HG03378 (cell line): Measurements from ENCODE around the gene MVB12B.

Experiments
- ATAC-seq: cut with Tn5 transposase; IDR thresholded peaks from one replicate; pipeline ENCODE4 v1.9.1; 2021; ENCODE audit warnings: mild to moderate bottlenecking, moderate library complexity; ENCODE audit not compliant: unreplicated experiment

MVB12B gene

DNA sequence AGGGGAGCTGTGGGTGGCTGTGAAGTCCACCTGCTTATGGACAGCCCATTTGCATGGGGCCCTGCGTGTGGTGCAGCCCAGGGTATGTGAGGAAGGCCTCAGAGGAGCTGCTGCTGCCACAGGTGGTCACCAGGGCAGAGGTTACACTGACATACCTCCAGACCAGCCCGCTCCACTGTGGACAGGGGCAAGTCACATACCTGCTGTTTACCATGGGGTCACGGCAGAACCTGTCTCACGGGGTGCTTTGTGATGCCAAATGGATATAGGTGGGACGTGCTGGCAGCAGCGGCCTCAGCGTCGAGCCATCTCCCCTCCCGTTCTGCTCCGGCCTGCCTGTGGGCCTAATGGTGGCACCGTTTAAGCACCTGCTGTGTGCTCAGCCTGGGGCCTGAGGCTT, 159.6 kb downstream of the MVB12B start:
- ATAC-seq: no peak

DNA sequence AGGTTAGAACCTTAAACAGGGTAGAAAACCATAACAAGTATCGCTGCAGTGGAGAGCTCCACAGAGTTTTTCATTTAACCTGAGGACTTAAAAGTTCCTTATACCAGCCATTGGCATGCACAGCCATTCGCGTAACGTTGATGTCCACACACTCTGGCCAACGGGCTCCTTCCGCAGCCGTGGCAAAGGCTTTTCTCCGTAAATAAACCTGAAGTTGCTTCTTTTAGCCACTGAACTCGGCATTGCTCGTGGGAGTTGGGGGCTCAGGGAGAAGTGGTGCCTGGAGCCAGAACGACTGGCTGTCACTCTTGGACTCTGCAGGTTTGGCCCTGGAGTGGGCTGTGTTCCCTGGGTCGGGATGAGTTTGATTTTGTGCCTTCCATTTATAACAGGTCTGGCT, 161.2 kb downstream of the MVB12B start:
- ATAC-seq: no peak

DNA sequence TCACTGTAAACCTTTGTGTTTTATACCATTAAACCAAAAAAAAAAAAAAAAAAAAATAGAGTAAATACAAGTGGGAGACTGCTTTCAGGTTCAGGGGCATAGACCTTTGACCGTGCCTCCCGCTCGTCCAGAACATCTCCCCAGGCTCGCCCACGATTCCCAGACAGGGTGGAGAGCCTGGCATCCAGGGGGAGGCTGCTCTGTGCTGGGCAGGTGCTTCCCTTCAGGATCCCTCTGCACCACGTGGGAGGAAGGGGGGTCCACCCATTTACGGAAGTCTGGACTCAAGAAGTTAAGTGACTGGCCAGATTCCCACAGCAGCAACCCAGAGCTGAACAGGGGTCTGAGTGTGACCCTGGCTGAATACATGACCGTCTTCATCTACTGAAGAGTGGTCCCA, 161.7 kb downstream of the MVB12B start:
- no peak for ATAC-seq

DNA sequence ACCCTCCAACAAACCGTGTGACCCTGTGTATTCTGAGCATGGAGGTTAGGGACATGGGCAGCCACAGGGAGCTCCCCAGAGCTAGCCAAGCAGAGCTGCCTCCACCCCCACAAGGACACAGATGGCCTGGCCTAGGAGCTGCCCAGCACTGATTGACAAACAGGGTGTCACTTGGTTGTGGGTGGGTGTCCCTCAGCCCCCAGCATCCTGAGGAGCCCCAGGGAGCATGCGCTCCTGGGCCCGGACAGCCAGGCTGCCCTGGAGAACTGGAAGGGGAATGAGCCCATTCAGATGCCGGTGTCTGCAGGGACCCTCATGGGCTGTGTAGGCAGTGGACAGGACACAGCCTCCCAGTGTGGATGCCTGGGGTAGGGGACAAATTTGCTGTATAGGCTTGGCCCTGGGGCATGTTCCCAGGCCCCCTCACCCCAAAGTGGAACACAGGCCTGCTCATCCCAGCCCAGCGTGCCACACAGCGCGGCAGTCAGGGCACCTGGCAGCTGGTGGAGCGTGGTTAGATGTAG, 162.3 kb downstream of the MVB12B start:
- ATAC-seq: no peak

DNA sequence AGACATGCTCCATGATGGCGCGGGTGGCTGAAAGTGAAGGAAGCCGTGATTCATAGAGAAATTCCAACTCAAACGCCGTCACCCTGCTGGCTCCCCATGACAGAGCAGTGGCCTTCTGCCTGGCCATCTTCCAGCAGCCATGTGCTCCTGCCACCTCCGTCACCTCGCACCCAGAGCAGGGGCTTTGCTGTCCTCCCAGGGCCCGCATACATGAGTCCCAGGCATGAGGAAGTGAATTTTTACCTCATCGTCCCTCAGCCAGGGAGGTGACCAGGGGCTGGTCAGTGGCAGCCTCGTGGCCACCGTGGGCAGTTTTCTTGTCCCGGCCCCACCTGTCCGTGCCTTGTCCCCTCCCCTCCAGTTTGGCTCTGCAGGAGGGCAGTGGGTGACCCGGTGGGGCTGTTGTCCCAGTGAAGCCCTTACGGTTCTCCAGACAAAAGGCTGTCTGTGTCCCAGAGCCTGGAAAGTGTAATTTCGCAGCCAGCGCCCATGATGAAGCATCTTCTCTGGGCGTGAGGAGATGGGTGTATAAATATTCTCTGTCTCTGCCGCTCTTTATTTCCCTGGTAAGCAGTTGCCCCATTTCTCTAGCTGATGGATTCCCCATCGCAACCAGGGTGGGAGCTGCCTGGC, 163.1 kb downstream of the MVB12B start:
- ATAC-seq: no peak

DNA sequence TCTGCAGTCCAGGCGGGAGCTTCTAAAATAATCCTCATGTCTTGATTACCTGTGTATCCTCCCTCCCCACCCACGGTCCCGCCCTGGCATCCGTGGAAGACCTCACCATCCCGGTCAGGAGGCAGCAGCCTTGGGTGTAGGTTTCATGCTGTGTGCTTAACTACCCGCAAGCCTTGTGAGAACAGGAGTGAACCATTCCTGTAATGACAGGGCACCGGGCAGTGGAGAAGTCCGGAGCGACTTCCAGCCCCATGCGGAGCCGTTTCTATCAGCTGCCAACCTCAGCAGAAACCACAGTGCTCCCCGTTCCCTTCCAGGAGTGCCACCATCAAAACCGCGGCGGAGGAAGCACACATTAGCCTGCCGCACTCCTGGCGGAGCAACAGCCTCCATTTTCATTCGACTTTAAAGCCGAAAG, 163.6 kb downstream of the MVB12B start:
- no peak for ATAC-seq

DNA sequence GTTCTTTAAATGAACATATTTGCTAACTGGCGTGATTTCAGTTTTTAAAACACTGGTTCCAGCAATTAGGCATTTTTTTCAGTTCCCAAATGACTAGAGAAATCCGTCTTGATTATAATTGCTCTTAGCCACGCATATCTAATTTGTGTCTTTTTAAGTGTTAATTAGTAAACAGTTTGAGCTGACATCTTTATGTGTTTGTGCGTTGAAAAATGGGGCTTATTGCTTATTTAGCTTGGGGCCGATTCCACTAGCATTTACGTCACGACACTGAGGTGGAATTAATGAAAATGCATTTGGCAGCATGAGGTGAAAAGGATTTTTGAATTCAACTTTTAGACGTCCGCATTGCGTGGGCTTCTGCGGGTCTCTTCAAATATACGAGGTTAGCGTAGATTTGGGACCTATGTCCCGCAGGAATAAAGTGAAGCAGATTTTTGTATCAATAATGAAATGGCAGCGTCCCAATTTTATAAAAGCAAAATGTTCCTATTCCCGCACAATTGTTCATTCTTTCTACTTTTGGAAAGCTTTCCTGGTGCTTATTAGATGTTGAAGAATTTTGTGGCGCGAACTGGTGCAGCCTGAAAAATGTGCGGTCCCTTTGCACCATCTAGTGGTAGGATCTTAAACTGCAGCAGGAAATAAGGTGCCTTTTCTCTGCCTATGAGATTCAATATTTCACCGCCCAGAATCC, 164.4 kb downstream of the MVB12B start:
- no peak for ATAC-seq

DNA sequence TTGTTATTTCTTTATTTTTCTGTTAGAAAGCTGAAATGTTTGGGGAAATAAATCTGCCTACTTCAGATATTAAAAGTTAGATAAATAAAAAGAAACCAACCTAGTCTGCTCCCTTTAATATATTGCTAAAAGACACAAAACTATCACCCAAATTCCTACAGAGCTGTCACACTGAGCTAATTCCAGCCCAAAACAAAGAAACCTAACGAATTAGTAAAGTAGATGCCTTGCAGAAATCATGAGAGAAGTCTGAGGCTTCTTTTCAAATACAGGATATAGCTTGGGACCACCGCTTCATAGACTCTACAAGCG, 164.9 kb downstream of the MVB12B start:
- no peak for ATAC-seq

DNA sequence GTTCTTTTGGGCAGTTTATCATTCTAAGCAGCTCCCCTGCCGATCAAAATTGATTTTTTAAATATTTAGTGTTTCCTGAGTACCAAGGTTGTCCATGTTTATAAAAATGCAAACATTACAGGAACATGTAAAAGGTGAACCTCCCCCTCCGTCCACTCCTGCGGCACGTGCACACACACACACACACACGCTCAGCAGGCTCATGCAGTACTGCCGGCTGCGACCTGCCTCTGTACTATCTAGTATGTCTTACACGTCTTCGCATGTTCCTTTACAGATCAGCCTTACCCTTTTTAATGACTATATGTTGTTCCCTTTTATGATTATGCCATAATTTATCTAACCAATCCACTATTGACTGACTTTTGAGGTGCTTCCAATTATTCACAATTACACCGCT, 165.3 kb downstream of the MVB12B start:
- ATAC-seq: no peak

DNA sequence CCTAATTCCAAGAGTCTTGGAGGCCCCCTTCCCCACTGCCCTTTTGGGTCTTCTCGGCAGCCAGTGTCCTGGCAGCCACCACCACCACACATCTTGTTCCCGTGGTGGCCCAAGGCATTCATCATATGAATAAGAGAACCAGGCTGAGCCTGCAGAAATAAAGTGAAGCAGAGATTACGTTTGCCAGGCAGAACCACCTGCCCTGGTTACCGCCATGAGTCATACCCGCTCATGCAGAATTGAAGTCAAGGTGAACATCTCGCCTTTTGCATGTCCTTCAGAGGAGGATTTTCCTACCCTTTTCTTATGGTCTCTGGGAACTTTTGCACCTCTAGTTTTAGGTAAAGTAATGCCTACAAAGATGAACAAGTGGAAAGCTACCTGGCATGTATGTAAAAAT, 167.6 kb downstream of the MVB12B start:
- no peak for ATAC-seq

DNA sequence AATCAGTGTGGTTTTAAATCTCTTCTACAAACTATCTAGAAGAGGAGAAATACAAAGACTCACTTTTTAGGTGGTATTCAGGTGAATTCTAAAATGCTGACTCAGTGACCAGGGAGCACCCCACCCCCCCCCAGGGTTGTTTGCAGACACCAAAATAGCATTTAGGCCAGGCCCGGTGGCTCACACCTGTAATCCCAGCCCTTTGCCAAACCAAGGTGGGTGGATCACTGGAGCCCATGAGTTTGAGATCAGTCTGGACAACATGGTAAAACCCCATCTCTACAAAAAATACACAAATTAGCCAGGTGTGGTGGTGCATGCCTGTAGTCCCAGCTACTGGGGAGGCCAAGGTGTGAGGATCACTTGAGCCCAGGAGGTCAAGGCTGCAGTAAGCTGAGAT, 168.1 kb downstream of the MVB12B start:
- no peak for ATAC-seq

DNA sequence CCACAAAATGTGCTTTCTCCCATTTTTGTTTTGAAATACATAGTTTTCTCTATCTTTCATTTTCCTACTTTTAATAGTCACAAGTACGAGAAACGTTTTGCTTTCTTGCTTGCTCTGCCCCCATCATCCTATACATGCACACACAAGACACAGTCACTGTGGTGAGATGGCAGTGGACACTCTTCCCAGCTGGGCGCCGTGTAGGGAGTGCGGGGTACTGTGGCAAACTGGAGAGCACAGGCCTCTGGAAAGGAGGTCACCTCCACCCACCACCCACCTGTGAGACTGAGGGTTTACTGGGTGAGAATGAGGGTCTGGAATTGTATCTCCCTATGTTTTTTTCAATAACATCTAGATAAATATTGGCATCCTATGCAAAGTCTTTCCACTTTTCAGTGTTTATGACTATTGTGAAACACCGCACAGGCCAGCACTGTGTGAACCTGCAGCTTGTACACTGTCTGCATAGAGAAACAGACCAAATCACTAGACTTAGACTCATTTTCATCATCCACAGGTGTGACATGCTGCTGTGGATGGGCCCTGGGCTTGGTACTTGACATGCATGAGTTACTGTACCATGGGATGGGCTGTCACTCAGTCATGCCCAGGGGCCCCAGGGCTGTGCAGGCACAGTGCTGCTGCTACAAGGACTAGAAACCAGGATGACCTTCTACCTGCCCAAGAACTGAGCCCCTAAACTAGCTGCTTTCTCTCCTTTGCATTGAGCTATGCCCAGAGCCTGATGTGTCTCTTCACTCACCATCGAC, 169.0 kb downstream of the MVB12B start:
- no peak for ATAC-seq

DNA sequence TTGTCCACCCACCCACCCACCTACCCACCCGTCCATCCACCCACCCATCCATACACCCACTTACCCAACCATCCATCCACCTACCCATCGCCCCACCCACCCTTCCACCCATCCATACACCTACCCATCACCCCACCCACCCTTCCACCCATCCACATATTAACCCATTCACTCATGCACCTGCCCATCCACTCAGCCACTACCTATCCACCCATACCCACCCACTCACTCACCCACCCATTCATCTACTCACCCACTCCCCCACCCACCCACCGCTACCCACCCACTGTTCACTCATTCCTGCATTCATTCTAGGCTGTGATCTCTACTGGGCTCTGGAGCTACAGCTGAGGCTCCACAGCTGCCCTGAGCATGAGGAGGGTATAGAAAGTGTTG, 169.6 kb downstream of the MVB12B start:
- ATAC-seq: no peak

DNA sequence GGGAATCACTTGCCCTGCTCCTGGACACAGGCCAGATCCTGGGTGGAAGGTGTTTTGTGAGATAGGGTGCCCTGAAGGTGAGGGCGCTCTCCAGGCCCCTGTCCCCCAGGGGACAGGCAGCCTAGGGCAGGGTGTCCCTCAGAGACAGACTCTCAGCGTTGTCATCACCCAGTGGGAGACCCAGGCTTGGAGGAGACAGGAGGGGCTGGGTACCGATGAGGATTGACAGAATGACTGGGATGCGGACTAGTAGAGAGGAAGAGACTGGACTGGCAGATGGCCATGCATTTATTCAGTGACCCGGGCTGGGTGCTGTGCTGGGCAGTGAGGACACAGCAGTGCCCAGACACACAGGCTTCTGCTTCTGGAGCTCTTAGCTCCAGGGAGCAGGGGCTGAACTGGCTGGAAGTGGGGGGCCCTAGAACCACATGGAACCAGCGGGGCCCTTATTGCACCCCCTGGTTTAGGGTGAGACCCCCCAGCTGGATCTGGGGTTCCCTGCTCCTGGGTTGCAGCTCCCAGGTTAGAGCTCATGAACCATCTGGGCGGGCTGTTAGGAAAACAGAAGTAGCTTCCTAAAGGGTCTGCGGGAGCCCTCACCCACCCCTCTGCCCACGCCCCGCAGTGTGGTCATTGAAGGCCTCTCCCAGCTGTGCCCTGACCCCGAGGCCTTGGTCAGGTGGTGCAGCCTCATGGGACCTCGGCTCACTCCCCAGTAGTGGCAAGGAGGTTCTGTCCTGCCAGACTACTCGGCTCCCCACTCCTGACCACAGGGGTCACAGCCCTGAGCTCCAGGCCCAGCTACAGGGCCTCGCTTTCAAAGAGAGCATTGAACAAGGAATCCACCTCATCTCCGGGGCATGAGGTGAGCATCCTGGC, 170.4 kb downstream of the MVB12B start:
- no peak for ATAC-seq

DNA sequence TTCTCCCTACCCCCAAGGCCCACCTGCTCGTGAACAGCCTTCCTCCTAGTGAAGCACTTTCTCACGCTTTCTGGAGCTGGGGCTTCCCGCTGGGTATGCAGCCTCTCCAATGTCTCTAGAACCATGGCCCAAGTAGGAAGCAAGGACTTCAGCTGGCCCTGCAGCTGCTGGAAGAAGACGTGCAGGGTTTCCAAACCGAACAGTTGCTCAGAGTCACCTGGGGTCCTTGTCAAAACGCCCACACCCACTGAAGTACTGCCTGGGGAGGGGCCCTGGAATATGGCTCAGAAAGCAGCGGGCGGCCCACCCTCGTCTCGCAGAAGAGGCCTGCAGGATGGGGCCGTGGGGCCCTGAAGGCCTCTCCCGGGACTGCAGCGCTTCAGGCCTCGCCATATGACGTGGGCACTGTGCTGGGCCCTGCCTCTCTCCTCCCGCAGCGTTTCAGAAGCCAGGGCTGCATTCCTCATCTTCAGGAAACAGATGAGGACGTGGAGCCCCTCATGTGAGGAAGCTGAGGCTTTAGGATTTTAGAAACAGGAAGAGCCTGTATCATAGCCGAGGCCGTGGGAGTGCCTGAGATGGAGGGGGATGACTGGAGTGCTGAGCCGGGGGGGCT, 171.1 kb downstream of the MVB12B start:
- no peak for ATAC-seq

DNA sequence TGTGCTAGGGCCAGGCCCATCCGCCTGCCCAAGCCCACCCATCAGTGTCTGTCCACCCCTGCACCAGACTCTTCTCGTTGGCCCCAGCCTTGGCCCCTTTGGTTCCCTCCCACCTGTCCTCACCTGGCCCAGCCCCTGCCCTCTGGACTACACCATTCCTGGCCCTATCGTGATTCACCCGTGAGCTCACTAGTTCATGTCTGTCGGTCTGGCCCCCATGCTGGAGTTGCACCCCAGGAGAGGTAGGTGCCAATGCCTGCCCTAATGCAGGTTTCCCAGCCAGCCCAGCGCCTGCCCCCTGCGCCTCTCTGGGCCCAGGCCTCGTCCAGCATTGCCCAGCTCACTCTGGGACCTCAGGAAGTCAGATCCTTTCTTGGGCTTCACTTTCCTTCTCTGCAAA, 171.7 kb downstream of the MVB12B start:
- no peak for ATAC-seq

DNA sequence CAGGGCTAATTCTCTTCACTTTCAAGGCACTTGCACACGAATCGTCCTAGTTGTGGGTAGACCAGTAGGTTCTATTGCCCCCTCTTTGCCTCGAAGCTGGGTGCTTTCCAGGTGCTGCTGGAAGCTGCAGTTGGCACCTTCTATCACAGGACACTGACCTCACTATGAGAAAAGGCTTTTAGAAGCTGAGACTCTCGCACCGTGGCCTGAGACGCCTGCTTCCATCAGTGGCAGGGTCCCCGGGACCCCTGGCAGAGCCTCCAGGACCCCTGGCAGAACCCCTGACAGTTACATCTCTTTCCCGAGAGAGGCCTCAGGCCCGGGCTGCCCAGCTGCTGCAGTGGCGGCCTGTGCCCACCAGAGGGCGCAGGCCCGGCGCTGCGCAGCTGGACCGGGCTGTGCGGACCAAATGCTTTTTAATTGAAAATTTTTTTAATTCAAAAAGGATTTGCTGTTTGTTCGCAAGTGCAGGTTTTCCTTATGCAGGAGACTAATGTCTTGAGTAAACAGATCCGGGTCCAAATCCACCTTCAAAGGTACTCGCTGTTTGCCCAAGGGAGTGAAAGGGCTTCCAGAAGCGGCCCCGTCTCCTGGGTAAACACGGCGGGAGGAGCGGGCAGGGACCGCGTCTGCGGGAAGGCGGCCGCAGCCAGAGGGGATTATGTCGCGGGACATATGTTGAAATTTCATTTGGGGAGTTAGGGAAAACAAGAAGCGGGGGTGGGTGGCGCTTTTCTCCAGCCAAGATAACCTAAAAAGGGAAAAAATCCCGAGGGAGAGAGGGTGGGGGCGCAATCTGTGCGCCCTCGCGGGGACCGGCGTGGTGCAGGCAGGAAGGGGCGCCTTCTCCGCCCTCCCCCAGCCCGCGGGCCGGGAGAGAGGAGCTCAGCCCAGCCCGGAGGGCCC, 172.6 kb downstream of the MVB12B start:
- no peak for ATAC-seq

DNA sequence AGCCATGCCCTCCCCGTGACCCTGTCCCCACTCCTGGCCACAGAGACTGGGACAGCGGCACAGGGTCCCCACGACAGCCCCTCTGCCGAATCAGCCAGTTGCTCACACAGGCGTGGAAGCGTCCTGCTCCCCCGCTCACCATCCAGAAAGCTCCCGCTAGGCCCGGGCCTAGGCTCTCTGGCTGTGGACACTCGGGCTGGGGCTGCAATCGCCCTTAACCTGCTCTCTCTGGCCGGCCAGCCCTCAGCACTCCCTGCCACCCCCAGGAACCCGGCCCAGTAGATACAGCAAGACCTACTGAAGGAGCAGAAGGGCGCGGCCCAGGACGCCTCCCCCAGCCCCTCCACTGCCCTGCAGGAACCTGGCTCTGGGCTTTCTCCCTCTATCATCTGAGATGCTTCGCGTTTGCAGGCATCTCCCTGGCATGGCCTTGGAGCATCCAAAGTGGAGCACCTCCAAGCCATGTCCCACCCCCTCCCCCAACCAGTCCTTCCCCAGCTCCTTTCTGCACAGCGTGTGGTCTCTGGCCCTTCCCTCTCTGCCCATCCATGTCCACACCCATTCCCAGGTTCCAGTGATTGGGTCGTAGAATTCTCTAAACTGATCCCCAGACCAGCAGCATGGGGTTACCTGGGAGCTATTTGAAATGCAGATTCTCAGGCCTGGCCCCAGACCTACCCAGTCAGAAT, 173.4 kb downstream of the MVB12B start:
- ATAC-seq: no peak
